Measurements from ENCODE around the gene DHRS7B. TPM values are rescaled to one million over a fixed set of nuclear protein-coding genes. Genes with fewer than 3 reads are reported as not detected.
A peak's percentile ranks its signal among the peaks of the same experiment; 100 is the strongest.

DHRS7B gene
- total and polyA plus RNA-seq, 2 of the 13 experiments (the other 11 are each of a cell fraction or from before 2014, with no cell fraction given): 20.0 to 35.8 TPM

GRCh38 chr17:21098934-21099689 is 27.7 kb upstream of the DHRS7B start (continued):
- TF ChIP-seq ZNF646 (CRISPR knock-in tag; IDR thresholded peaks at IDR 0.05) (no peak), ZNF780A (CRISPR knock-in tag; IDR thresholded peaks at IDR 0.05) (no peak), CHD2 (IDR thresholded peaks at IDR 0.05; ENCODE audit: low read depth, low read length) (no peak), NR1H2 (CRISPR knock-in tag; IDR thresholded peaks at IDR 0.05; ENCODE audit: borderline replicate concordance, low read depth) (no peak), CREM (IDR thresholded peaks at IDR 0.05) (peak; percentile 64; the same call in 1 of the 2 replicates), CREM (CRISPR knock-in tag; IDR thresholded peaks at IDR 0.05) (no peak), ZGPAT (CRISPR knock-in tag; IDR thresholded peaks at IDR 0.05) (no peak), HDAC6 (IDR thresholded peaks at IDR 0.05; ENCODE audit: low read depth, low read length) (no peak), HHEX (CRISPR knock-in tag; IDR thresholded peaks at IDR 0.05) (no peak), ZFX (CRISPR knock-in tag; IDR thresholded peaks at IDR 0.05; ENCODE audit: low read depth) (no peak), ELF3 (CRISPR knock-in tag; IDR thresholded peaks at IDR 0.05) (no peak), ZNF839 (CRISPR knock-in tag; IDR thresholded peaks at IDR 0.05; ENCODE audit: borderline replicate concordance) (no peak), ZBTB46 (CRISPR knock-in tag; IDR thresholded peaks at IDR 0.05; ENCODE audit: borderline replicate concordance) (no peak), ZNF776 (CRISPR knock-in tag; IDR thresholded peaks at IDR 0.05) (no peak), SMYD3 (CRISPR knock-in tag; IDR thresholded peaks at IDR 0.05) (no peak), HMG20A (CRISPR knock-in tag; IDR thresholded peaks at IDR 0.05; ENCODE audit: borderline replicate concordance) (no peak), CREB3 (CRISPR knock-in tag; IDR thresholded peaks at IDR 0.05) (no peak), ZNF367 (CRISPR knock-in tag; IDR thresholded peaks at IDR 0.05; ENCODE audit: borderline replicate concordance) (no peak), E2F5 (CRISPR knock-in tag; conservative IDR thresholded peaks at IDR 0.05) (0 out of 2 replicates have a peak, but pooled peaks have one; percentile 55)
